Mesenteric fat pad (tissue), 1 donor: ENCODE data around the gene LAGE3. TPM values are rescaled to one million over a fixed set of nuclear protein-coding genes. Genes with fewer than 3 reads are reported as not detected.

Experiments used
- DNase-seq: peaks from one replicate; pipeline ENCODE4 v3.0.0-alpha.2; 2020; ENCODE audit warnings: low spot score
- total RNA-seq: library from RNA; stranded (reverse); fragmentation: NEBNext Ultra II Directional; extraction: Animal tissue kit (Norgen Biotek cat#: 25700); gene quantifications from one replicate; pipeline ENCODE4 v1.2.1, GENCODE V29; 2021
- donor health status: DM: yes; HTN: yes; CAD: no.

LAGE3 gene
- total RNA-seq, 1 donor from 2014 or later, result 13.6 TPM

- DNase-seq, result no peak
Observed at GRCh38 chrX:154458954-154459778, 19.9 kb downstream of the LAGE3 start.

- no peak for DNase-seq
Observed at GRCh38 chrX:154458116-154458953, 20.7 kb downstream of the LAGE3 start, which contains the start of gene PLXNA3. Gene PLXNA3 (plus strand): TSS chrX:154458281. CDS start chrX:154460184, 1,903 bp downstream.

- DNase-seq, result no peak
Observed at GRCh38 chrX:154457491-154458115, 21.5 kb downstream of the LAGE3 start.

- DNase-seq, result no peak
Observed at GRCh38 chrX:154452823-154453222, 26.3 kb downstream of the LAGE3 start.

GRCh38 chrX:154450312-154450711, 28.8 kb downstream of the LAGE3 start:
- no peak for DNase-seq

GRCh38 chrX:154449618-154450017, 29.5 kb downstream of the LAGE3 start:
- DNase-seq, result no peak

- no peak for DNase-seq
Observed at GRCh38 chrX:154448484-154448883, 30.6 kb downstream of the LAGE3 start.

- no peak for DNase-seq
Observed at GRCh38 chrX:154446430-154446829, 32.7 kb downstream of the LAGE3 start.

GRCh38 chrX:154445776-154446175, 33.3 kb downstream of the LAGE3 start:
- DNase-seq, result no peak

GRCh38 chrX:154444755-154445246, 34.3 kb downstream of the LAGE3 start:
- no peak for DNase-seq

GRCh38 chrX:154443992-154444754, 34.9 kb downstream of the LAGE3 start, which contains the start of gene FAM50A:
Gene FAM50A (plus strand): TSS chrX:154444141. CDS start chrX:154444236, 95 bp downstream.
- no peak for DNase-seq

- no peak for DNase-seq
Observed at GRCh38 chrX:154443479-154443910, 35.6 kb downstream of the LAGE3 start.

GRCh38 chrX:154441984-154442707, 36.9 kb downstream of the LAGE3 start:
- no peak for DNase-seq

- no peak for DNase-seq
Observed at GRCh38 chrX:154441564-154441963, 37.5 kb downstream of the LAGE3 start.

- DNase-seq, result no peak
Observed at GRCh38 chrX:154440623-154441357, 38.3 kb downstream of the LAGE3 start.

- no peak for DNase-seq
Observed at GRCh38 chrX:154439841-154440240, 39.2 kb downstream of the LAGE3 start.

- no peak for DNase-seq
Observed at GRCh38 chrX:154437971-154438893, 40.8 kb downstream of the LAGE3 start.
